Thymus (tissue), 11 donors: ENCODE measurements around the gene NOP14. TPM values are rescaled to one million over a fixed set of nuclear protein-coding genes. Genes with fewer than 3 reads are reported as not detected.

Experiments
- DNase-seq, 9 donors: peaks; one replicate each; pipeline ENCODE4 v3.0.0-alpha.2; 2013; ENCODE audit warnings: low spot score in 9 of 9, low read depth in 6 of 9, missing footprints in 1 of 9
- H3K27ac ChIP-seq, 2 donors: one replicate each; pipeline ENCODE4 v1.5.1; 2013; ENCODE audit warnings: control low read depth in 1 of 2, low read depth in 1 of 2, low read length in 1 of 2, mild to moderate bottlenecking in 1 of 2, moderate library complexity in 1 of 2
- H3K27me3 ChIP-seq, 2 donors: one replicate each; pipeline ENCODE4 v1.5.1; 2013; ENCODE audit warnings: low read length in 1 of 2; ENCODE audit not compliant: control insufficient read depth in 2 of 2, insufficient read depth in 1 of 2
- H3K36me3 ChIP-seq, 2 donors: one replicate each; pipeline ENCODE4 v1.5.1; 2013; ENCODE audit warnings: low read length in 1 of 2, mild to moderate bottlenecking in 1 of 2, moderate library complexity in 1 of 2; ENCODE audit not compliant: control insufficient read depth in 2 of 2, insufficient read depth in 2 of 2
- H3K4me1 ChIP-seq, 2 donors: one replicate each; pipeline ENCODE4 v1.5.1; 2013; ENCODE audit warnings: low read length in 2 of 2; ENCODE audit not compliant: control insufficient read depth in 2 of 2, insufficient read depth in 2 of 2
- H3K4me3 ChIP-seq, 2 donors: one replicate each; pipeline ENCODE4 v1.5.1; 2013; ENCODE audit warnings: low read length in 2 of 2, control low read depth in 1 of 2, mild to moderate bottlenecking in 1 of 2
- H3K9me3 ChIP-seq, 2 donors: one replicate each; pipeline ENCODE4 v1.5.1; 2013; ENCODE audit warnings: low read length in 1 of 2, mild to moderate bottlenecking in 1 of 2; ENCODE audit not compliant: control insufficient read depth in 2 of 2, insufficient read depth in 1 of 2
- WGBS: extraction: QIAGEN DNeasy Blood & Tissue Kit; methylation state at CpG from one replicate; pipeline ENCODE4 v1.1.7; 2013; 5-methylcytosine and 5-hydroxymethylcytosine counted together
- polyA plus RNA-seq: library from polyadenylated mRNA; stranded (reverse); fragments of 200-250 nt; gene quantifications from one replicate; pipeline ENCODE4 v1.2.3, GENCODE V29; 2013
- total RNA-seq: library from RNA; stranded (reverse); fragments of 120-200 nt; gene quantifications from one replicate; pipeline ENCODE4 v1.2.4, GENCODE V29; 2013
- donor health status: healthy.

Gene NOP14
- total and polyA plus RNA-seq, 2 donors, result 18.1 to 18.5 TPM

GRCh38 chr4:2954358-2955185, 8.6 kb downstream of the NOP14 start:
- Histone ChIP-seq H3K27me3 (no peaks in the 10 kb centered on the region), H3K27ac (peak overlapping the region in 1 of 2 donors; percentile 14), H3K4me3 (no peak overlapping the region), H3K36me3 (peaks cover 63 to 82% of the 10 kb centered on the region in 2 donors), H3K4me1 (no peaks in the 10 kb centered on the region), H3K9me3 (no peaks in the 10 kb centered on the region)
- DNase-seq, result peak in 1 of 9 donors; percentile 18
- WGBS, result 95% methylated on average over 33 of the region's 33 CpGs

- Histone ChIP-seq H3K4me1 (no peaks in the 10 kb centered on the region), H3K36me3 (peaks cover 62 to 90% of the 10 kb centered on the region in 2 donors), H3K27me3 (no peaks in the 10 kb centered on the region), H3K27ac (no peak overlapping the region), H3K9me3 (no peaks in the 10 kb centered on the region), H3K4me3 (no peak overlapping the region)
- WGBS, result 96% methylated on average over 6 of the region's 6 CpGs
- DNase-seq, result no peak
Observed at GRCh38 chr4:2953496-2953895, 9.7 kb downstream of the NOP14 start.

DNA sequence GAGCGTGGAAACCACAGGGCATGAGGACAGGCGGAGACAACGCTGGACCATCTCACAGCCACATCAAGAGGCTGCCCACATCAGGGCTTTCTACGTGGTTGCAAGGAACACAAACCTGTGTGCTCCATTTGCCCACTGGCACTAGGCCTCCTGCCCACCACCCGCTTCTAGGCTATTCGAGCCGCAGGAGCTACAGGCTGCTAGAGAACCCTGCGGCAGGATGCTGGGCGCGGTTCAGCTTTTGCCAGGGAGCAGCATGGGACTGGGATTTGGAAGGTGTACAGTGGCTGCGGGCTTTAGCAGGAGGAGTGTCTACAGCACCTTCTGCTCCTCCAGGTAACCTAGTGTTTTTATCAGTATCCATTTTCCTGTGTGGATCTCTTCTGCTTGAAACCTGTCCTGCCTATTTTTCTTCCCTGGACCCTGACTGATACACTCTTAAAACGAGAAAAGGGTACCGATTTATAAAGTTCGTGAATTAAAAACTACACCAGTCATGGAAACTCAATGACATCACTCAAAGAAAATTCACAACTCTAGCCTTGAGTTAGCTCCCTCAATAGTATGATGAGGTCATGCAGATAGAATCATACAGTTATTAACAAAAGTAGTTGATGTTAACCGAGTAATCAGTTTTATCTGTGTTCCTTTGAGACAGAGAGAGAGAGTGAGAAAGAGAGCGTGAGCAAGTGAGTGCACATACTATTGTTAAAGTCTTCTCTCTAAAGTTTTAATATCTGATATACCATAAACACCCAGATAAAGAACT, 12.8 kb downstream of the NOP14 start:
- Histone ChIP-seq H3K36me3 (peaks cover 76 to 89% of the 10 kb centered on the region in 2 donors), H3K9me3 (no peaks in the 10 kb centered on the region), H3K27me3 (no peaks in the 10 kb centered on the region), H3K4me1 (no peaks in the 10 kb centered on the region), H3K4me3 (no peak overlapping the region), H3K27ac (no peak overlapping the region)
- no peak for DNase-seq
- WGBS, result 98% methylated on average over 16 of the region's 16 CpGs

- Histone ChIP-seq H3K27me3 (no peaks in the 10 kb centered on the region), H3K4me3 (no peak overlapping the region), H3K9me3 (no peaks in the 10 kb centered on the region), H3K4me1 (no peaks in the 10 kb centered on the region), H3K27ac (no peak overlapping the region), H3K36me3 (peaks cover 74 to 93% of the 10 kb centered on the region in 2 donors)
- no peak for DNase-seq
- 98% methylated on average over 11 of the region's 11 CpGs for WGBS
Observed at GRCh38 chr4:2949782-2950125, 13.5 kb downstream of the NOP14 start.

DNA sequence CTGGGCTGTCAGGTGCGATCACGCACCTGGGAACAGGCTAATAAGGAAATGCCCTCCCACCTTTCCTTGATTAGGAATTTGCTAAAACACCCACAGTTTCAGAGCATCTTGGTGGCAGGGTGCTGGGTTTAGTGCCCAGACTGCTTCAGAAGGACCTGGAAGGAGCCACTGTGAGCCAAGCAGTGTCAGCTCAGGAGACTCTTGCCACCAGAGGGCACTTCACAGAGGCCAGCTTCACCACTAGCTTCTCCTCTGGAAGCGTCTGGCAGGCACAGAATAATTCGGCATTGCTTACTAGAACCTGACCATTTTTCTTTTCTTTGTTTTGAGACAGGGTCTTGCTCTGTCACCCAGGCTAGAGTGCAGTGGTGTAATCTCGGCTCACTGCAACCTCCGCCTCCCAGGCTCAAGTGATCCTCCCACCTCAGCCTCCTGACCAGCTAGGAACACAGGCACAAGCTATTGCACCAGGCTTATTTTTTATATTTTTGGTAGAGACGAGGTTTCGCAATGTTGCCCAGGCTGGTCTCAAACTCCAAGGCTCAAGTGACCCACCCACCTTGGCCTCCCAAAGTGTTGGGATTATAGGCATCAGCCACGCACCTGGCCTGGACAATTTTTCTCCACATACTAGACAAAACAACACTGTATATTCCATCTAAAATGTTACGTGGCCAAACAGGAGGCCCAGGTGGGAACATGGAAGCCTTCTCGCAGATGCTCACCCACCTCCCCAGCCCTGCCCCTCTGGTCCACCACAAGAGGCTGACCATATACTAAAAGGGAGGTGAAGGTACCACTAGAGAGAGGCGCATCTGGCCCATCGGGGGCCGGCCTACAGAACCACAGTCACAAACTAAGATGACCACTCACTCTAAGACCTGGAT, 14.1 kb downstream of the NOP14 start:
- no peak for DNase-seq
- H3K36me3 ChIP-seq, result peaks cover 74 to 93% of the 10 kb centered on the region in 2 donors
- WGBS, result 98% methylated on average over 14 of the region's 14 CpGs
- no peaks in the 10 kb centered on the region for H3K27me3 ChIP-seq
- no peaks in the 10 kb centered on the region for H3K9me3 ChIP-seq
- no peak overlapping the region for H3K4me3 ChIP-seq
- H3K27ac ChIP-seq, result no peak overlapping the region
- H3K4me1 ChIP-seq, result no peaks in the 10 kb centered on the region

- Histone ChIP-seq H3K4me3 (no peak overlapping the region), H3K27me3 (no peaks in the 10 kb centered on the region), H3K9me3 (no peaks in the 10 kb centered on the region), H3K27ac (no peak overlapping the region), H3K4me1 (no peaks in the 10 kb centered on the region), H3K36me3 (peaks cover 78 to 93% of the 10 kb centered on the region in 2 donors)
- DNase-seq, result no peak
- 97% methylated on average over 11 of the region's 11 CpGs for WGBS
Observed at GRCh38 chr4:2947926-2948325, 15.3 kb downstream of the NOP14 start.

GRCh38 chr4:2946812-2947600, 16.2 kb downstream of the NOP14 start:
- 98% methylated on average over 19 of the region's 19 CpGs for WGBS
- no peak overlapping the region for H3K27ac ChIP-seq
- no peaks in the 10 kb centered on the region for H3K27me3 ChIP-seq
- H3K36me3 ChIP-seq, result peaks cover 78 to 93% of the 10 kb centered on the region in 2 donors
- no peaks in the 10 kb centered on the region for H3K4me1 ChIP-seq
- H3K4me3 ChIP-seq, result no peak overlapping the region
- no peak for DNase-seq
- no peaks in the 10 kb centered on the region for H3K9me3 ChIP-seq
